ENCODE measurements around the gene KCTD16.

The KCTD16 gene

GRCh38 chr5:144469106-144469505 lies 298.4 kb downstream of the KCTD16 start:
- no peak for DNase-seq

DNA sequence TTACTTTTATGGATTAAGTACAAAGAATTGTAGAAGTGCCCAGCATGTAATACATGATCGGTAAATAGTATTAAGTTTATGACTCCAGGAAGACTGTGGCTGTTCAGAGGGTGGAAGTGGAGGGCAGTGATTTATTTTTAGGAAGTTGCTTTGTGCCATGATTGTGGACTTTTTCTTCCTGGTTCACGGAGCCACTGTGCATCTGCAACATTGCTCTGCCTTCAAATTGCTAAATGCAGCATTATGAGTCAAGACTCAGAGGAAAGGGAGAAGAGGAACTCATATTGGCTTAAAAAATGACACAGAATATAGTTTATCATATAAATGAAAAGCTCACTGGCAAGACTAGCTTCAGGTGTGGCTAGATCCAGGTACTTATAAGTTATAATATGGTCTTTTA lies 301.5 kb downstream of the KCTD16 start:
- DNase-seq: no peak

GRCh38 chr5:144473650-144474049 lies 303.0 kb downstream of the KCTD16 start:
- no peak for DNase-seq

GRCh38 chr5:144478565-144478964 lies 307.9 kb downstream of the KCTD16 start:
- no peak for DNase-seq

DNA sequence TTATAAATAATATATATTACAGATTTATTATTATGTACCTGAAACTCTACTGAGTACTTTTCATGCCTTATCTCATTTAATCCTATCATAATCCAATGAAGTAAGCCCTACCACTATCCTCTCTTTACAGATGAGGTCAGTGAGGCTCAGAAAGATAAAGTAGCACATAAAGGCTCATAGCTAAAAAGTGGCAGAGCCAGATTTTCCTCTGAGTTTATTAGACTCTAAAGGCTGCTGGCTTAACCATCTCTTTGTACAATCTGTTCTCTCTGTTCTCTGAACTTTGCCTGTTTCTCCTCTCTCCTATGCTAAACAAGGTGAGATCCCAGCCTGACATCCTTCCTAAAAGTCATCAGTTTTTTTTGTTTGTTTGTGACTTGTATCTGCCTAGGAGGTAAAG lies 311.2 kb downstream of the KCTD16 start:
- DNase-seq: no peak

DNA sequence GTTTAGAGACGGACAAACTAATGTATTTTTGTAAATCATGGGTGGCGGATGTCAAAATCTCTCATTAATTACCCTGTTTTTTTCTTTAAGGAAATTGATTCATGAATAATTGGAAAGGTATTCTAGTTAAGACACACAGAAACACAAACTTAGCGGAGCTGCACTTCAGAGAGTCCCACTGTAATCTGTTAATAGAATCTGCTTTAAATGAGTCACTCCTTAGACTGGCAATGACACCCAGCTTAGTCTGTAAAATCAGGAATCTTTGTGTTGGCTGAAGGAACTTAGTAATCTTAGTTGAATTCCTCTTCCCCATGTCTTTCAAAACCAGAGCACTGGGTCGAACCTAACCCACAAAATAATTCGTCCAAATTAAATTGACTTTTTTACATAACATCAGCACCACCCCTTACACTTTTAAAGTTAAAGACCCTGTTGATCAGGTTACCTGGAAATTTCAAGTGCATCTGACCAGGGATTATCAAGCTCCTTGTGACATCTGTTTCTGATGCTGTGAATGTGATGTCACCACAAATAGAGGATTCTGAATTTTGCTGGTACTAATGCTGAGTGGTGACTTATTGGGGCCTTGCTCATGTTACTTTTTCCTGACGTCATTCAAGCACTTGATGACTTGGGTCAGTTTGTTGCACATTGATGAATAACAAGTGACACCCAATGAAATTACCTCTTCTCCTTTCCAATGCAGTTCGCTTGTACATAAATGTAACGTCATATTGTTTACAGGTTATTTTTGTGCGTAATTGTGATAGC lies 313.6 kb downstream of the KCTD16 start:
- no peak for DNase-seq

DNA sequence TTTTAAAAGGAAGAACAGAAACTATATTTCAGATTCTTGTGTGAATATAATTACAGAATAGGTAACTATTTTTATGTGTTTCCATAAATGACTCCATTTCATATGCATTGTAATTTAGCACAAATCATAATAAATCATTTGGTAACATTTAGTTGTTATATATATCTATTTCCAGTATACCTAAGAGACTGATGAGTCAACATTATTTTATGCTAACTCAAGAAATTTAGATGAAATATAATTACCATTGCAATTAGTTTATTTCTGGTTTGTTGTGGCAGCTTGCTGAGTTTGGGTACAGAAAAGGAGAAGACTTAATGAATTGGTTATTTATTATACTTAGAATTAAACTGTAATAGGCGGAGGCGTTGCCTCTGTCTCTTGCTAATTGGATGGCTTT lies 314.9 kb downstream of the KCTD16 start:
- DNase-seq: no peak

DNA sequence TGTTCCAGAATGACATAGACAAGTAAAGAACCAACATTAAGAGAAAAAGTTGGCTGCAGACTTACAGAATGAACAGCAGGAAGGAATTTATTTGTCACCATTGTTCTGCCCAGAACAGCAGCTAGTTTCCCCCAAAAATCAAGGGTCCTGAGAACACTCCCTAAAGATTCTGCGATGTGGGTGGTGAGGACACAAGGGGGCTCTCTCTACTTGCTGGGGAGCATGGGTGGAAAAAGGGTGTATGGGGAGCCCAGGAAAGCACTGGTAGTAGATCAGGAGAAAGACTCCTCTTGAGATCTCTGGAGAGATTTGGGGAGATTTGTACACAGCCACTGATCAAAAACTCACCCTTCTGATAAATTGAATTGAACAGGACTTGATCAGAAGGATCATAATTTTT lies 316.5 kb downstream of the KCTD16 start:
- DNase-seq: no peak

GRCh38 chr5:144487761-144488160 lies 317.1 kb downstream of the KCTD16 start:
- no peak for DNase-seq

DNA sequence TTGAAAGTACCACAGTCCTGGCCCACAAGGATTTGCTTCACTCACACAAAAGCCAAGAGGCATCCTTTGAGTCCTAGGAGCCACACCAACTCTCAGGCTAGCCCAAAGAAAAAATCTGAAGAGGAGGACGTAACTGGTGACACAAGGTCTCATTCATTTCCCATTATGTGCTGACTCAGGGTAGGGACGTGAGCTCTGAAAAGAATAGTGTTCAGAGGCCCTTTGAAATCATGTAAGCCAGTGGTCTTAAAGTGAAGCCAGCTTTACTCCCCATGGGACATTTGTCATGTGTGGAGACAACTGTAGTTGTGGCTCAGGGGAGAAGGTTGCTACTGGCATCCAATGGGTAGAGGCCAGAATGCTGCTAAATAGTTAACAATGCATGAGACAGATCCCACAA lies 332.4 kb downstream of the KCTD16 start:
- DNase-seq: no peak

GRCh38 chr5:144504929-144505577 lies 334.4 kb downstream of the KCTD16 start:
- no peak for DNase-seq

- DNase-seq: no peak
These were observed 340.3 kb downstream of the KCTD16 start for GRCh38 chr5:144510845-144511579.

DNA sequence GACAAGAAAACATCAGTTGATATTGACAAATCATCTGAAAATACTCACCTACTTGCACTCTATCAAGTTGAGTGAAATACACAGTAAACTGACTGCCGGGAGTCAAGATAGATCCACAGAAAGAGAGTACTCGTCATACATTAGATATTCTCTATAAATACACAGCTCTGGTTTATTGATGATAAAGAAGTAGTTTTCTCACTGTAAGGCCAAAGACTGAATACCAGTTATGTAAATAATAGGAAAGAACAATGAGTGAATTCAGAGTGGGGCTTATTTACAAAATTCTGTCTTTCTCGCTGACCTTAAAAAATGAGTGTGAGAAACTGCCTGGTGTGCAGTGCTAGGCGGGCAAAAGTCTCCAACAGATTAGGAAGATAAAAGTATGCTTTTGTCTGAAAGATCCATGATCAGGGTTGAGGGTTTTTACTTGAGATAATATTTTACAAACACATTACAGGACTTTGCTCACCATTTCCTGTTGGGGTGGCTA lies 341.0 kb downstream of the KCTD16 start:
- DNase-seq: no peak

GRCh38 chr5:144522698-144523097 lies 352.0 kb downstream of the KCTD16 start:
- no peak for DNase-seq

- DNase-seq: no peak
These were observed 354.3 kb downstream of the KCTD16 start for GRCh38 chr5:144525000-144525399.

GRCh38 chr5:144531188-144531587 lies 360.5 kb downstream of the KCTD16 start:
- DNase-seq: no peak

Measured in activated CD4-positive, alpha-beta T cell treated with anti-CD3 and anti-CD28 coated beads, Interleukin-2, amount 50 U/mL, for 1 hour (primary cell).